ENCODE results near the gene TP73. TPM values are rescaled to one million over a fixed set of nuclear protein-coding genes. Genes with fewer than 3 reads are reported as not detected.

The TP73 gene
- total RNA-seq, 1 experiment from 2014 or later = 2.5 TPM

DNA sequence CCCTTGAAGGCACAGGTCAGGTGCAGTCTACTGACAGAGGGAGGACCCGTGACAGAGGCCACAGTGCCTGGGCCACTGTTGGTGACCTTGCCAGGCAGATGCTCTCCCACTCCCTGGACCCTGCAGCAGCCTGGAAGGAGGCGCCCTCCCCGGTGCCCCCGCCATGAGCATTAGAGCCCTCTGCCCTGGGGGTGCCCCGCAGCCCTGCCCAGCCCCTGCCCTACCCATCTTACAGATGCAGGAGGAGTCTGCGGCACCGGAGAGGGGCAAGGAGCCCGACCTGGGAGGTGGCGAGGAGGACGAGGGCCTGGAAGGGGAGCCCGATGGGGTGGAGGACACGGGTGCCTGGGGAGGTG, 110.5 kb downstream of the TP73 start:
- DNase-seq (ENCODE audit: low read depth) = no peak

- DNase-seq (ENCODE audit: low read depth) = peak; percentile 1
Observed at GRCh38 chr1:3763351-3764125, 111.2 kb downstream of the TP73 start.

DNA sequence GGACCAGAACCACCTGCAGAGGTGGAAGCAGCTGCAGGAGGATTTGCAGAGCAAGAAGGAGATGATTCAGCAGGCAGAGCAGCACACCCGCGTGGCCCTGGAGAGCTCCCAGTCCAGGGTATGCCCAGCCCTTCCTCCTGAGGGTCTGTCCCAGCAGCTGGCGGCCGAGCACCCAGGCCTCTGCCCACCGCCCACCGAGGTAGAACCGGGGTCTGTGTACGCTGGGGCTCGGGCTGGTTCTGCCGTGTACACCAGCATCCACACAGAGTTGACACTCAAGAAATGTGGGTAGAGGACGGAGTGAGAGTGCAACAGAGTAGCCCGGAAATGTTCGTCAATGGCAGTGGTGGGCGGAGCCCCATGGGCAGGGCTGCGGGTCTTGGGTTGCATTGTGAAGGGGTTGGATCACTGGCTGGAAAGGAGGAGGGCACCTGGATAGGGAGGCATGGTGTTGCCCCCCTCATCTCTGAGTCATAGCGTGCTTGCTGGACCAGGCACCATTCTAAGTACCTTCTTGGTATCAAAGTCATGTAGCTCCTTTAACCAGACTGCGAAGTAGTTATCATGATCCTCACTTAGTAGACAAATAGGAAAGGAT, 115.1 kb downstream of the TP73 start:
- peak; percentile 87 for DNase-seq (ENCODE audit: low read depth)

DNA sequence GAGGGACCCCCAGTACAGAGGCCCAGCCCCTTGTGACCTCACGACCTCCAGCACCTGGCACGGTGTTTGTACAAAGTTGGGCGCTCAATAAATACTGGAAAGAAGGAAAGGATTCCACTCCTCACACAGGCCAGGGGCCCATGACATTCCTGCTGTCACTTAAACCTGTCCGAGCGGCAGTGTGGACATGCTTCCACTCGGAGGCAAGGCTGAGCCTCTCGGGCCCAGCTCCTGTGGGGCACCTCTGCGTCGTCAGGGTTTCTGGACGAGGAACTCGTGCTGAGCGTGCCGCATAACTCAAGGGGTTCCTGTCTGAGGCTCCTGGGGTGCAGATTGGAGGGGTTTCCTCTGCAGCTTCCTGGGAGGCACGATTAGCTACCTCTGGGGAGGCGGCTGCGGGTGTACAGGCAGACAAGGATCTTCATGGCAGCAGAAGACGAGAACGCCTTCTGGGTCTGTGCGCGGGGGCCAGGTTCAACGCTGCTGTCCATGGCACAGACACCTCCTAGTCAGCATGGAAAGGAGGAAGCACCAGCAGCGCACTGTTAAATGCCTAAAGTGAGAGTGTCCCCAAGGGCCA, 116.6 kb downstream of the TP73 start:
- DNase-seq (ENCODE audit: low read depth) = no peak

DNA sequence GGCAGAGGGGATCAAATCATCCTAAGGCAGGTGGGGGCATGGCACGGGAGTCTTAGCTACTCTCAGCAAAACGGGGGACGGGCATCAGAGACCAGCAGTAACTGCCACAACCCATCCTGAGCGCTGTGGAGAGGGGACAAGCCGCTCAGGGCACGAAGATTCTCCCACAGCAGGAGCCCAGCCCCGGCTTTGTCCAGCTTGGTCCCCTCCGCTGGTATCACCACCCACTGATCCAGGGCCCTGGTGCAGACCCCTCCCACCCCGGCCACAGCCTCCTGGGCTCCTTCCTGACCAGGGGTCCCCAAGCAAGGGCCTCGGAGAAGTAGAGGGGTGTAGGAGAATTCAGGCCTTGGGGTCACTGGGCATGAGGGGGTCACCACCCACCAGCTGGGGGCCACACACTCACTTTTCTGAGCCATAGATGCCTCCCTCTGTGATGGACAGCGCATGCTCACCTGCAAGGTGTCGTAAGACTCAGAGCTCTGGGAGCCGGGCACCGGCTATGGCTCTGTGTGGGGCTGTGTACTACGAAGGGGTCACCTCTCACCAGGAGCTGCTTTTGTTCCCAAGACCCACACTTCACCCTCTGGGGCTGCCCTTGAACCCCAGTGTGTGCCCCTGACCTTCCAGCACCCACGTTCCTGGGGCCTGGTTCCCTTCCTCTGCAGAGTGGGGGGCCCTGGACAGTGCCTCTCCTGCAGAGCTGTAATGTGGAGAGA, 117.9 kb downstream of the TP73 start:
- no peak for DNase-seq (ENCODE audit: low read depth)

- DNase-seq (ENCODE audit: low read depth) = no peak
Observed at GRCh38 chr1:3771108-3772026, 119.1 kb downstream of the TP73 start.

- DNase-seq (ENCODE audit: low read depth) = peak; percentile 87
Observed at GRCh38 chr1:3772027-3772714, 119.9 kb downstream of the TP73 start.

- DNase-seq (ENCODE audit: low read depth) = no peak
Observed at GRCh38 chr1:3772715-3773571, 120.6 kb downstream of the TP73 start, which contains the start of gene SMIM1. SMIM1 (plus strand) TSS chr1:3772749; CDS start chr1:3775374, 2,625 bp downstream.

DNA sequence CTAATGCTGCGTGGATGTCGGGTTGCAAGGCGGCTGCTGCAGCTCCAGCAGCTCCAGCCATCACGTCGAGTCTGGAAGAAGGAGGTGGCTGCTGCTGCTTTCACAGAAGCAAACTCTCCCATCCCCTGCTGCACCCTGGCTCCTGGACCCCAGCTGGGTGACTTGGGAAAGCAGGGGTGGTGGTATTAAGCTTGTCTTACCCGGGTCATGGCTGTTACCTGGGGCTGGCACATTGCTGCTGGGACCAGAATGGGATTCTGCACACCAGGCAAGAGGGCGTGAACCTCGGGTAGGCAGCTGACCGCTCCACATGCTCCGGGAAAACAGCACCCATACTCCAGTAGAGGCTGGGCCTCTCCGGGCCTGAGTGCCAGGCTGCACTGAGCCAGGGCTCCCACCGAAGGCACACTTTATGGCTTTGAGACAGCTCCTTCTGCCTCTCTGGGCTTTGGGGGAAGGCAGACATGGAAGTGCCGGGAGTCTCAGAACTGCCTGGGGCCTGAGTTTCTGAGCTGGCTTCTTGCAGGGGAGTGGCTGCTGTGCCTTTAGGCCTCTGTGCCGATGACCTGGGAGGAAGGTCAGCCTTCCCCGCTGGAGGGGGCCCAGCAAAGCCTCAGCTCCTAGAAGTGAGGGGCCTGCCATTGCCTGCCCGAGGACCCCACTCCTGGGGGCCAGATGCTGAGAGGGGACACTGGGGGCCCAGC, 121.4 kb downstream of the TP73 start:
- no peak for DNase-seq (ENCODE audit: low read depth)

GRCh38 chr1:3774276-3774945, 122.1 kb downstream of the TP73 start:
- no peak for DNase-seq (ENCODE audit: low read depth)

DNA sequence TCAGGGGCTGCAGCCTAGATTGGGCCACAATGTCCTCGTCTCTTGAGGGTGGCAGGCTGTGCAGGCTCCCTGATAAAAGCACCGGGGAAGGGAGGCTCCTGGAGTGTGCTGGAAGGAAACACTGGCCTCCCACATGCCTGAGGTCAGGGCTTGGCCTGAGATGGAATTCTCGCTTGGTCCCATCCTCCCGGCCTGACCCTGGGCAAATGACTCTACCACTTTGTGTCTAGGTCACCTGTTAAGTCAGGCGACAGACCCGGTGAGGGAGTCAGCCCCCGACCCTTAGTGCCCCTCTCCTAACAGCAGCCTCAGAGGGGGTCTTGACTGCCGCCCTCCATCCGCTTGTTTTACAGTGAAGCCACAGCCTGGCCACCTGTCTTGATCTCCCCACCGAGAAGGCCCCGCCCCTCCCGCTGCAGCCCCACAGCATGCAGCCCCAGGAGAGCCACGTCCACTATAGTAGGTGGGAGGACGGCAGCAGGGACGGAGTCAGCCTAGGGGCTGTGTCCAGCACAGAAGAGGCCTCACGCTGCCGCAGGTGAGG, 122.7 kb downstream of the TP73 start:
- no peak for DNase-seq (ENCODE audit: low read depth)

DNA sequence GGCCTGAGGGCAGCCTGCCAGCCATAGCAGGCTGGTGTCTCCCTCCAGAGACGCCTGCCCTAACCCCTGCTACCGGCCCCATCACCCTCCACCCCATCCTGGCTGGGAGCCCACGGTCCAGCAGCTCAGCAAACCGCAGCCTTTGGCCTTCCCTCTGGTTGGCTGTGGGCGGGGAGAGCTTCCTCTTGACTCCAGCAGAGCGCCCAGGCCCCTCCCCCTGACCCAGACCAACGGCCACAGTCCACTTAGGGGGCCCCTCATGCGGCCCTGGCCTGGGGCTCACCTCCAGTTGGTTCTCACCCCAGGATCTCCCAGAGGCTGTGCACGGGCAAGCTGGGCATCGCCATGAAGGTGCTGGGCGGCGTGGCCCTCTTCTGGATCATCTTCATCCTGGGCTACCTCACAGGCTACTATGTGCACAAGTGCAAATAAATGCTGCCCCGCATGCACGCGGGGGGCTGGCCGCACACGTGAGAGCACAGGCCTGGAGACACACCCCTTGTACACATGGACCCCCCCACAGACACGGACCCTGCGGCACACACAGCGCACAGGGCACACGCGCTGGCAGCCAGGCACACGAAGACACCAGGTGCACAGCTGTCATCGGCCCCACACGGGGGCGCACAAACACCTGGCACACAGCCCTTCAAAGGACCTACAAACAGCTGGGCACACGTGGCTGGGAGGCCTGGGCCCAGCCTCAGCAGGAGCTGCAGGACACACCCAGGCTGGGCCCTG, 123.3 kb downstream of the TP73 start:
- DNase-seq (ENCODE audit: low read depth) = peak; percentile 78

- no peak for DNase-seq (ENCODE audit: low read depth)
Observed at GRCh38 chr1:3776231-3776961, 124.1 kb downstream of the TP73 start.

- DNase-seq (ENCODE audit: low read depth) = no peak
Observed at GRCh38 chr1:3777078-3777547, 124.8 kb downstream of the TP73 start.

DNA sequence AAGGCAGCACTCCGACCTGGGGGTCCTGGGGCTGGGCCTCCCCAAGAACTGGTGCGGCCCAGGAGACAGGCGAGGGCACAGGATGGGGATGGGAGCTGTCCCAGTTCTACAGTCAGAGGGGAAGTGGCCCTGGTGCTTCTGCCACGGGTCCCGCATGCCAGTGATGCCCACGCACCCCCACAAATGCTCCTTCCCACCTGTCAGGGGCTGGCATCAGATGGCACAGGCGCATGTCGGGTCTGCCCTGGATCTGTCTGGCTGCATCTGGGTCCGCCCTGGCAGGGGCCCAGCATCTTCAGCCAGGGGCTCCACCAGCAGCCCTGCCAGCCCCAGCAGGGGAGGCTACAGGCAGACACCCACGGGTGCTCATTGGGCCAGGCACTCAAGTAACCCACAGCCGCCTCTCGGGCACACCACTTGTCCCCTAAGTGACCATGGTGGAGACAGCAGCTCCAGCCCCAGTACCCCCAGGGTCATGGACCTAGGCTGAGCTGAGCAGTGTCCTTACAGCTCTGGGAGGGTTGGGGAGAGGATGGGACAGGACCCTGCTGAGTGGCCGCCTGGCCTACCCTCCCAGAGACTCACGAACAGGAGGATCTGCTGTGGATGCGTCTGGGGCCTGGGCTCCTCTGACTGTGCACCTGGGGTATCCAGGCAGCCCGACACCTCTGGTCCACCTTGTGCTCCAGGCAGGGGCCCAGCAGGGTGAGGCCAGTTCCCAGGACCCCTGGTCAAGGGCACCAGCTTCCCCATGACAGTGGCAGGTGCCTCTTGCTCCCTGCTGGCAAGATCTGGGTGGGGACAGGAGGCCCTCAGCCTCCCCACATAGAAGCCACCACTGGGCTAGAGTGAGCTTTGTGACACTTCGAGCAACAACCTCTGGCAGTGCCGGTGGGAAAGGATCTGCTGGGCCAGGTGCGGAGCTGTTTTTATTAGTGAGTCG, 125.6 kb downstream of the TP73 start:
- no peak for DNase-seq (ENCODE audit: low read depth)

Measured in Daoy (cell line).